GM12892 (cell line): ENCODE measurements around the gene ZDHHC7.

ENCODE experiments used
- DNase-seq: peaks from one replicate; pipeline ENCODE4 v3.0.0; 2011; ENCODE audit not compliant: insufficient read length
- FAIRE-seq: peaks from 2 replicates; lab custom pipeline; 2011; peaks lifted over from hg19 to GRCh38; lab: Jason Lieb, UNC
- POLR2A ChIP-seq: IDR thresholded peaks from 2 replicates; pipeline ENCODE4 v1.6.1; 2011; ENCODE audit warnings: low read depth, low read length, control low read depth
- POLR2AphosphoS5 ChIP-seq: IDR thresholded peaks from 2 replicates; pipeline ENCODE4 v1.6.1; 2011; ENCODE audit warnings: low read depth, low read length, control low read depth
- TAF1 ChIP-seq: IDR thresholded peaks from 2 replicates; pipeline ENCODE4 v1.6.1; 2011; ENCODE audit warnings: low read depth, mild to moderate bottlenecking, control low read depth, low read length, borderline replicate concordance

The ZDHHC7 gene

GRCh38 chr16:85049706-85050305 is 38.5 kb upstream of the ZDHHC7 start:
- FAIRE-seq, result no peak
- DNase-seq, result no peak
- TF ChIP-seq TAF1 (no peak), POLR2AphosphoS5 (no peak), POLR2A (no peak)

GRCh38 chr16:85048921-85049562 is 37.7 kb upstream of the ZDHHC7 start:
- FAIRE-seq (no peak), DNase-seq (no peak)
- TF ChIP-seq POLR2AphosphoS5 (no peak), POLR2A (no peak), TAF1 (no peak)

- TF ChIP-seq POLR2A, result no peak
- TF ChIP-seq TAF1, result no peak
- TF ChIP-seq POLR2AphosphoS5, result no peak
- no peak for FAIRE-seq
- no peak for DNase-seq
Observed at GRCh38 chr16:85047867-85048455, 36.6 kb upstream of the ZDHHC7 start.

- TF ChIP-seq TAF1 (no peak), POLR2A (no peak), POLR2AphosphoS5 (no peak)
- no peak for FAIRE-seq
- no peak for DNase-seq
Observed at GRCh38 chr16:85046931-85047866, 35.9 kb upstream of the ZDHHC7 start.

GRCh38 chr16:85046472-85046916 is 35.2 kb upstream of the ZDHHC7 start:
- FAIRE-seq (no peak), DNase-seq (no peak)
- TF ChIP-seq TAF1 (no peak), POLR2AphosphoS5 (no peak), POLR2A (no peak)

GRCh38 chr16:85045641-85046471 is 34.5 kb upstream of the ZDHHC7 start:
- FAIRE-seq, result no peak
- TF ChIP-seq POLR2AphosphoS5 (no peak), POLR2A (no peak), TAF1 (no peak)
- DNase-seq, result no peak

GRCh38 chr16:85045077-85045476 is 33.7 kb upstream of the ZDHHC7 start:
- FAIRE-seq, result no peak
- TF ChIP-seq POLR2AphosphoS5 (no peak), POLR2A (no peak), TAF1 (no peak)
- no peak for DNase-seq

- DNase-seq, result no peak
- no peak for FAIRE-seq
- TF ChIP-seq POLR2AphosphoS5 (no peak), TAF1 (no peak), POLR2A (no peak)
Observed at GRCh38 chr16:85042606-85043005, 31.3 kb upstream of the ZDHHC7 start.

GRCh38 chr16:85042167-85042526 is 30.8 kb upstream of the ZDHHC7 start:
- FAIRE-seq (no peak), DNase-seq (no peak)
- no peak for TF ChIP-seq POLR2AphosphoS5
- no peak for TF ChIP-seq TAF1
- TF ChIP-seq POLR2A, result no peak

GRCh38 chr16:85041219-85042166 is 30.2 kb upstream of the ZDHHC7 start:
- TF ChIP-seq POLR2A, result no peak
- no peak for TF ChIP-seq POLR2AphosphoS5
- TF ChIP-seq TAF1, result no peak
- FAIRE-seq, result no peak
- DNase-seq, result no peak
